Astrocyte of the cerebellum (primary cell): ENCODE measurements around the gene BTBD16.
A peak's percentile ranks its signal among the peaks of the same experiment; 100 is the strongest.

Experiments used
- DNase-seq: peaks from one replicate; pipeline ENCODE4 v3.0.0-alpha.2; 2011; ENCODE audit warnings: low read depth
- H3K4me3 ChIP-seq: 2 replicates; pipeline ENCODE4 v1.5.1; 2011; ENCODE audit warnings: mild to moderate bottlenecking, low read depth, low read length, moderate library complexity
- in situ Hi-C: cut with HindIII; loops from 2 replicates; pipeline ENCODE4 v1.10.0; 2017; ENCODE audit warnings: low sequenced_read_pairs
- TF ChIP-seq, protein P1 (sequence below): IDR thresholded peaks from 2 replicates; pipeline ENCODE4 v1.5.1; 2012; ENCODE audit warnings: low read length, low read depth, moderate library complexity, mild to moderate bottlenecking; ENCODE audit errors: missing control alignments

The BTBD16 gene

DNA sequence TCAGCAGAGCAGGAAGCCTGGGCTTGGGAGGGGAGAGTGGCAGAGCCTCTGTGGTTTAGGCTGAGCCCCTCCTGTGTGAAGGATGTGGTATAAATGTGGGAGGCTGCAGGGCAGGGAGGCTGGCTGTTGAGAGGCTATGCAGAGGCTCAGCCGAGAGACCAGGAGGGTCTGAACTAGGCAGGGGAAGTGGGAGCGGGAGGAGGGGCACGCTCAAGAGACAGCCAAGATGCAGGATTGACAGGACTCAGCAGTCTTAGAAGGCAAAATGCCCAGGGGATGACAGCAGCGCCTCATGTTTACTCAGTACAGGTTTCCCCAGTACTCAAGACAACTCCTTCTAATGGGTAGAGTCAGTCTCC lies 24.3 kb downstream of the BTBD16 start:
- H3K4me3 ChIP-seq, result no peak overlapping the region
- DNase-seq, result no peak
- in situ Hi-C loops, result loop anchor here (5.0 kb wide), 1 partner anchor 137 kb away; no protein-coding TSS in a partner anchor
- TF ChIP-seq, protein P1, sequence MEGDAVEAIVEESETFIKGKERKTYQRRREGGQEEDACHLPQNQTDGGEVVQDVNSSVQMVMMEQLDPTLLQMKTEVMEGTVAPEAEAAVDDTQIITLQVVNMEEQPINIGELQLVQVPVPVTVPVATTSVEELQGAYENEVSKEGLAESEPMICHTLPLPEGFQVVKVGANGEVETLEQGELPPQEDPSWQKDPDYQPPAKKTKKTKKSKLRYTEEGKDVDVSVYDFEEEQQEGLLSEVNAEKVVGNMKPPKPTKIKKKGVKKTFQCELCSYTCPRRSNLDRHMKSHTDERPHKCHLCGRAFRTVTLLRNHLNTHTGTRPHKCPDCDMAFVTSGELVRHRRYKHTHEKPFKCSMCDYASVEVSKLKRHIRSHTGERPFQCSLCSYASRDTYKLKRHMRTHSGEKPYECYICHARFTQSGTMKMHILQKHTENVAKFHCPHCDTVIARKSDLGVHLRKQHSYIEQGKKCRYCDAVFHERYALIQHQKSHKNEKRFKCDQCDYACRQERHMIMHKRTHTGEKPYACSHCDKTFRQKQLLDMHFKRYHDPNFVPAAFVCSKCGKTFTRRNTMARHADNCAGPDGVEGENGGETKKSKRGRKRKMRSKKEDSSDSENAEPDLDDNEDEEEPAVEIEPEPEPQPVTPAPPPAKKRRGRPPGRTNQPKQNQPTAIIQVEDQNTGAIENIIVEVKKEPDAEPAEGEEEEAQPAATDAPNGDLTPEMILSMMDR, result no peak

DNA sequence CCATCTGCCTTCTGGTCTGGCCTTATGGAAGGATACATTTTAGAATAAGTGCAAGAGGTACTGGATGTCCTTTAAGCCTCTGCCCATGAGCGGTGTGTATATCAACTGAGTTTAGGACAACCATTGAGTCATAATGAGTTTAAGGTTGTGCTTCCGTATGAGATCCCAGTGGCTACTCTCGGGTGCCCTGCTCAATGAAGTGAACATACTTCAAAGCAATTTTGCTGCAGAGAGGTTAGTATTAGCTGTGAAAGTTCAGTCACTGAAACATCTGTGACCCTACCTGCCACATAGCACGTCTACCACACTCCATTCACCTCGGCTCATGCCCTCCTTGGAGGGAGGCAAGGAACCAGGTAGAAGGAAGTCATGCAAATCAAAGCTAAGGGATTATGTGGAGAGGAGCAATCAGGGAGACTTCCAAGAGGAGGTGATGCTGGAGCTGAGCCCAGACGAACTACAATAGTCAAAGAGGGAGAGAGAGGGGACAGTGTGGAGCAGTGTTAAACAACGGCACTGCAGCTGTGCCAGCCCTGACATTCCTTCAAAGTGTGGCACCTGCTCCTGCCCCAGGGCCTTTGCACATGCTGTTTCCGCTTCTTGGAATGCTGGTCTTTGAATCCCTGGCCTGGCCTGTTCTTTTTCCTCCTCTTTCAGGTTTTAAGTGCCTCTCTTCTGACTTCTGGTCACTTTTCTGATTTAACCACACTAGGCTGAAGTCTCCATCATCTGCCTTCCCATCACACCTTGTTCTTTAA lies 25.4 kb downstream of the BTBD16 start:
- no peak overlapping the region for H3K4me3 ChIP-seq
- no peak for DNase-seq
- in situ Hi-C loops, result loop anchor here (5.0 kb wide), 1 partner anchor 136 kb away; no protein-coding TSS in a partner anchor
- TF ChIP-seq, protein P1, result no peak

DNA sequence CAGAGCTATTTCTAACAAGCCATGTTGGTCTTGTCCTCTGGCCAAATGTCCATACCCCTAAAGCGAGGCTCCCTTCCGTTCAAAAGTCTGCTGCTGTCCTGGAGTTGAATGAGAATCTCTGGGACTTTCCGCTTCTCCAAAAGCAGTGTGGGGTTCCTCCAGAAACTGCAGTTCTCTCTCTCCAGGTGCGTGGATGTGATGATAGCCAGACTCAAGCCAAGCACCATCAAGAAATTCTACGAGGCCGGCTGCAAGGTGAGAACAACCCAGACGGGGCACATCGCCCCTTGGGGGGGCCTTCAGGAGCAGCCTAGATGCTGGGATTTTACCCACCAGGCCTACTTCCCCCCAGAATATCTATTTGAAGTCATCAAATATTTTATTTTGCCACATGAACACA lies 26.5 kb downstream of the BTBD16 start:
- TF ChIP-seq, protein P1, result no peak
- DNase-seq, result no peak
- in situ Hi-C loops, result loop anchor here (5.0 kb wide), 1 partner anchor 135 kb away; no protein-coding TSS in a partner anchor
- no peak overlapping the region for H3K4me3 ChIP-seq

DNA sequence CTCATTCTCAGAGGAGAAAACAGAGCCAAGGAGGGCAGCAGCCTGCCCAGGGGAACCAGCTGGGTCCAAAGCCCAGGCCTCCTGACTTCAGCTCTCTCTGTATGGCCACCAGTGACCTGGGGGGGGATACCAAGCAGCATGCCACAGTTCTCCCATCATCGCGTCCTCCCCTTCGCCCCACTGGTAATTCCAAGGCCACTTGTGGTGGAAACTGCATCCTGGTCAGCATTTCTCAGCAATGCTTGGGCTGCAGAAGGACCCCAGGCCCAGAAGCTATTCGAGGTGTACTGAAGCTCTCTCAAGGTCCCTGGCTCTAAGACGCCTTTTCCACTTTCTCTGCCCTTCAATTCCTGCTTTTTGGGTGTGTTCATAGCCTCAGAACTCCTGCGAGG lies 27.1 kb downstream of the BTBD16 start:
- TF ChIP-seq, protein P1, result no peak
- in situ Hi-C loops, result loop anchor here (5.0 kb wide), 1 partner anchor 134 kb away; no protein-coding TSS in a partner anchor
- no peak for DNase-seq
- no peak overlapping the region for H3K4me3 ChIP-seq

DNA sequence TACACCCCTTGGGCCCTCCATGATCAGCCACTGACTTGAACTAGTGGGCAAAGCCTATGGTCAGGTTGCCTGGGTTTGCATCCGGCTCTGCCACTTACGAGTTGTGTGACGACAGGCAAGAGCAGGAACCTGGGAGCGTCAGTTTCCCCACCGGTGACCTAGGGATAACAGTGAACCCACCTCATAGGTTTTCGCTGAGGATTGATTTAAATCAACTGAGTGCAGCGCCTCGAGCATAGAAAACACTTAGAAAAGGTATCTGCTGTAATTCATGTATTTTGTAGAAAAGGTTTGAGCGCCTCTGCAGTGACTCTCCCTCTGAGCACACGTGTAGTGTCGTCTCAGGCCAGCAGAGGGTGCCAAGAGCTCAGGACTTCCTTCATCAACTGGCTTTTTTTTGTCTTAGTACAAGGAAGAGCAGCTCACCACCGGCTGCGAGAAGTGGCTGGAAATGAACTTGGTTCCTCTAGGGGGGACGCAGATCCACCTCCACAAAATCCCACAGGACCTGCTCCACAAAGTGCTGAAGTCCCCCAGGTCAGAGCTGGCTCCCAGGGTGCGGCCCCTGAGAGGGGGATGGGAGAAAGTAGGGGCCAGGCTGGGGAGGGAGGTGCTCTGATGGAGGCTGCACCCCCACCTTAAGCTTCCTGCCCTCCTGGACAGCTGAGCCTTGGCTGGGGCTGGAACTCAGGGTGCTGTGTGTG lies 27.7 kb downstream of the BTBD16 start:
- DNase-seq, result peak; percentile 69
- TF ChIP-seq, protein P1, result peak; percentile 92
- in situ Hi-C loops, result loop anchor here (5.0 kb wide), 1 partner anchor 134 kb away; no protein-coding TSS in a partner anchor
- H3K4me3 ChIP-seq, result peak overlapping the region; percentile 9

DNA sequence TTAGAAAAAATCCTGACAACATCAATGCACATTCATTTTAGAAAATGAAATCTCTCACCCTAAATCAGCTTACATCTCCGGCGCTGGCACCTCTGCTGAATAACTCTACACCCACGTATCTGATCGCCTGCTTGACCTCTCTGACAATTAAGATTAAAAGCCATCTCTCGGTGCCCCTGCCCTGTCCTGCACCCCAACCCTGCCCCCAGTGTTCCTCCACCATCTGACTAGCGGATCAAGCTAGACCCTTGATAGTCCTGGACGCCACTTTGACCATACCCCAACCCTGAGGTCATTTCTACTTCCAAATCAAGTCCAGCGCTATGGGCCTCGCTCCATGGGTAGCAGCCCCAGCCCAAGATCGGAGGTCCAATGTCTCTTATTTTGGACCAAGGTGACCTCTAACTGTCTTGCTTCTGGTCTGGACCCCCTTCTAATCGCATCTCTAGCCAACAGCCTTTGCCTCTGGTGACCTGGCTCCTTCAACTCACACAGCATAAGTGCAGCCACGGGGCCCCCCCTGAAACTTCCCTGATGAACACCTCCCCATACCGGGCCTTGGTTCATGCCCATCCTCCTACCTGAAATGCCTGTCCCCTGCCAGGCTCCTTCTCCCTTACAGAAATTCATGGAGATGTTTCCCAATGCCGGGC lies 28.5 kb downstream of the BTBD16 start:
- TF ChIP-seq, protein P1, result no peak
- in situ Hi-C loops, result loop anchor here (5.0 kb wide), 1 partner anchor 133 kb away; no protein-coding TSS in a partner anchor

More for the DNA sequence above, 28.5 kb downstream of the BTBD16 start:
- H3K4me3 ChIP-seq, result no peak overlapping the region
- no peak for DNase-seq
